ENCODE measurements around the gene CTNNA3.

Gene CTNNA3

DNA sequence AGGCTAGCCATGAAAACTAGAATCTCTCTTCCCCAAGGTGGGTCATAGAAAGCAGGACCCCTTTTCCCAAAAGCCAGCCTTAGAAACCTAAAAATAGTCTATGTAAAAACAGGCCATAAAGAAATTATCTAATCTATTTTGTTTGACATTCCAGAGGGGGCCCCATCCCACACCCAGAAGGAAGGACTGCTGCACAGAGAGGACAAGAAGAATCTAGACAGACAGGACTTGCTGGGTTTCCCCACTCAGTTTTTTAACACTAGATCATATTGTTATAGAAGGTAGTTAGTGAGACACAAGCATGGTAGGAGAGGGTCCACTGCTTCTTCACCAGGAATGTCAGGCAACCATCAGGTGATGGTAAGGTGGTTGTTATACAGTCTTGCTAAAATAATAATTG lies 413.1 kb downstream of the CTNNA3 start:
- Histone ChIP-seq H3K4me1 (ENCODE audit: control insufficient read depth, insufficient read depth, low read length) (peaks cover 27% of the 10 kb centered on the region), H3K9ac (ENCODE audit: low read length) (no peak overlapping the region), H3K9me3 (ENCODE audit: control insufficient read depth, insufficient read depth, low read depth, low read length) (no peaks in the 10 kb centered on the region), H3K4me3 (ENCODE audit: low read depth, low read length) (no peak overlapping the region), H3K36me3 (ENCODE audit: control insufficient read depth, insufficient read depth, low read length) (no peaks in the 10 kb centered on the region), H3K27me3 (ENCODE audit: control insufficient read depth, insufficient read depth, low read length) (no peaks in the 10 kb centered on the region), H3K27ac (ENCODE audit: low read depth, low read length) (no peak overlapping the region)

DNA sequence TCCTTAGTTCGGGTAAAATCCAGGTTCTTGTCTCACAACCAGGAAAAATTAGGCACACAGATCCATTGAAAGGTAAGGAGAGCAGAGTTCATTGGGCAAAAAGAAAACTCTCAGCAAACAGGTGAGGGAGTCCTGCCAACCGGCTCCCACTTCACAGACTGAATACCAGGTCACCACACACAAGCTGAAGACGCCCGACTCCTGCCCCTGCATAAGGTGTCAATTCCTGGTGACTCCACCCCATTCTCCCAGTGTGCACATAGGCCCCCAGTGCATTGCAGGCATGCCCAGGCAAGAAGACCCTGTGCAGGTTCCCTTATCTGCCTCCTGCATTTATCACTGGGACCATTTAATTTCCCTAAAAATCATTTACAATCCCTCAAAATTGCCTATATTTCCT lies 415.6 kb downstream of the CTNNA3 start:
- H3K27me3 ChIP-seq (ENCODE audit: control insufficient read depth, insufficient read depth, low read length), result no peaks in the 10 kb centered on the region

DNA sequence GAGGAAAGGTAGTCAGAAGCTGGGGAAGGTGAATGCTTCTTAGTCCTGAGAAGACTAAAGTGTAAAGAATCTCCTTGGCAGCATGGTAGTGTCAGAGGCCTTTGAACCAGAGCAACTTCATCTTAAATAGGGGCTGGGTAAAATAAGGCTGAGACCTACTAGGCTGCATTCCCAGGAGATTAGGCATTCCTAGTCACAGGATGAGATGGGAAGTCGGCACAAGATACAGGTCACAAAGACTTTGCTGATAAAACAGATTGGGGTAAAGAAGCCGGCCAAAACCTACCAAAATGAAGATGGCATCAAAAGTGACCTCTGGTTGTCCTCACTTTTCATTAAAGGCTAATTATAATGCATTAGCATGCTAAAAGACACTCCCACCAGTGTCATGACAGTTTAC lies 418.6 kb downstream of the CTNNA3 start:
- Histone ChIP-seq H3K9ac (ENCODE audit: low read length) (no peak overlapping the region), H3K27ac (ENCODE audit: low read depth, low read length) (no peak overlapping the region), H3K4me1 (ENCODE audit: control insufficient read depth, insufficient read depth, low read length) (peaks cover 9% of the 10 kb centered on the region), H3K9me3 (ENCODE audit: control insufficient read depth, insufficient read depth, low read depth, low read length) (no peaks in the 10 kb centered on the region), H3K27me3 (ENCODE audit: control insufficient read depth, insufficient read depth, low read length) (no peaks in the 10 kb centered on the region), H3K4me3 (ENCODE audit: low read depth, low read length) (no peak overlapping the region), H3K36me3 (ENCODE audit: control insufficient read depth, insufficient read depth, low read length) (no peaks in the 10 kb centered on the region)

More for the DNA sequence above, 415.6 kb downstream of the CTNNA3 start:
- H3K9me3 ChIP-seq (ENCODE audit: control insufficient read depth, insufficient read depth, low read depth, low read length), result no peaks in the 10 kb centered on the region
- H3K36me3 ChIP-seq (ENCODE audit: control insufficient read depth, insufficient read depth, low read length), result no peaks in the 10 kb centered on the region
- H3K9ac ChIP-seq (ENCODE audit: low read length), result no peak overlapping the region
- peak overlapping the region; percentile 75 for H3K27ac ChIP-seq (ENCODE audit: low read depth, low read length)
- peaks cover 27% of the 10 kb centered on the region for H3K4me1 ChIP-seq (ENCODE audit: control insufficient read depth, insufficient read depth, low read length)
- peak overlapping the region; percentile 32; the same call in 1 of the 2 replicates for H3K4me3 ChIP-seq (ENCODE audit: low read depth, low read length)

DNA sequence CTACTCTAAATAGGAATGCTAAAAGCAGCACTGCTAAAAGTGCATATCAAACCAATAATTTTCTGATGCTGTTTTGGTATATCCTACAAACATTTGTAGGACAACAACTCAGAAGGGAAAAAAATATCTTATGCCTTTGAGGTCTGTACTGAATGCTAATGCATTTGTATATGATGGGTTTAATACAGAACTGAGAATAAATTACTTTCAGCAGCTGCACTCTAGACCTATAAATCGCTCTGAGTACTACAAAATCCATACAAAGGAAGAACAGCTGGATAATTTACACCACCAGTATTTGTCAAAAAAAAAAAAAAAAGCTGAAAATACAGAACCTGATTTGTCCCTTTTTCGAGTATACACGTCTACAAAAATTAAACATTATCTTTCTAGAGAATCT lies 426.2 kb downstream of the CTNNA3 start:
- H3K27me3 ChIP-seq (ENCODE audit: control insufficient read depth, insufficient read depth, low read length), result no peaks in the 10 kb centered on the region
- H3K9ac ChIP-seq (ENCODE audit: low read length), result no peak overlapping the region
- H3K9me3 ChIP-seq (ENCODE audit: control insufficient read depth, insufficient read depth, low read depth, low read length), result no peaks in the 10 kb centered on the region
- no peak overlapping the region for H3K4me3 ChIP-seq (ENCODE audit: low read depth, low read length)
- no peak overlapping the region for H3K27ac ChIP-seq (ENCODE audit: low read depth, low read length)
- H3K4me1 ChIP-seq (ENCODE audit: control insufficient read depth, insufficient read depth, low read length), result no peaks in the 10 kb centered on the region
- H3K36me3 ChIP-seq (ENCODE audit: control insufficient read depth, insufficient read depth, low read length), result no peaks in the 10 kb centered on the region

DNA sequence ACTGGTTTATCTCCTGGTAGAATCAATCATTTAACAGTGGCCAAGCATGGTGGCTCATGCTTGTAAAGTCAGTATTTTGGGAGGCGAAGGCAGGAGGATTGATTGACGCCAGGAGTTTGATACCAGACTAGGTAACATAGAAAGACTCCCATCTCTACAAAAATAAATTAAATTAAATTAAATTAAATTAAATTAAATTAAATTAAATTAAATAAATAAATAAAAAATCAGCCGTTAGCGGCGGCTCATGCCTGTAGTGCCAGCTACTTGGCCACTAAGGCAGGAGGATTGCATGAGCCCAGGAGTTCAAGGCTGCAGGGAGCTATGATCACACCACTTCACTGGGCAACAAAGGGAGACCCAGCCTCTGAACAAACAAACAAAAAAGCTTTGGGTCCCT lies 427.8 kb downstream of the CTNNA3 start:
- H3K27me3 ChIP-seq (ENCODE audit: control insufficient read depth, insufficient read depth, low read length), result no peaks in the 10 kb centered on the region
- H3K9ac ChIP-seq (ENCODE audit: low read length), result no peak overlapping the region
- H3K9me3 ChIP-seq (ENCODE audit: control insufficient read depth, insufficient read depth, low read depth, low read length), result no peaks in the 10 kb centered on the region
- H3K27ac ChIP-seq (ENCODE audit: low read depth, low read length), result no peak overlapping the region
- peaks cover 3% of the 10 kb centered on the region; the same call in 1 of the 2 replicates for H3K4me1 ChIP-seq (ENCODE audit: control insufficient read depth, insufficient read depth, low read length)
- no peak overlapping the region for H3K4me3 ChIP-seq (ENCODE audit: low read depth, low read length)
- no peaks in the 10 kb centered on the region for H3K36me3 ChIP-seq (ENCODE audit: control insufficient read depth, insufficient read depth, low read length)

DNA sequence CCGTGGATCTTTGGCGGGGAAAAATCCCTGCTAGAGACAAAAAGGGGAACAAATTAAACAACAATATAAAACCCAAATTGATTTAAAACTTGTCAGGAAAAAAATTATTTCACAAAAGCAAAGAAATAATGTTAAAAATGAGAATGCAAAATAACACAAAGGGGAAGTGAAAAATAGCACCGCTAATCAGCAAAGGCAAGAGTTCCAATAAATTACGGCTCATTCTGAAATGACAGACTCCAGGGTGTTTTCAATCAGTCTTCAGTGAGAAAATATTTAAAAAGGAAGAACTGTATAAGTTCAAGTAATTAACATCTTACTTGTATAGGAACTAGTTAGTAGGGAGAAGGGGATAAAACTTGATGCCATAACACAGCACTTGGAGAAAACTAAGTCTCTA lies 433.3 kb downstream of the CTNNA3 start:
- H3K9ac ChIP-seq (ENCODE audit: low read length), result no peak overlapping the region
- no peaks in the 10 kb centered on the region for H3K9me3 ChIP-seq (ENCODE audit: control insufficient read depth, insufficient read depth, low read depth, low read length)
- H3K27me3 ChIP-seq (ENCODE audit: control insufficient read depth, insufficient read depth, low read length), result no peaks in the 10 kb centered on the region
- H3K27ac ChIP-seq (ENCODE audit: low read depth, low read length), result 0 out of 2 replicates have a peak overlapping the region, but pooled peaks have one; percentile 30
- H3K4me3 ChIP-seq (ENCODE audit: low read depth, low read length), result no peak overlapping the region
- H3K36me3 ChIP-seq (ENCODE audit: control insufficient read depth, insufficient read depth, low read length), result no peaks in the 10 kb centered on the region
- H3K4me1 ChIP-seq (ENCODE audit: control insufficient read depth, insufficient read depth, low read length), result peaks cover 4% of the 10 kb centered on the region; the same call in 1 of the 2 replicates

DNA sequence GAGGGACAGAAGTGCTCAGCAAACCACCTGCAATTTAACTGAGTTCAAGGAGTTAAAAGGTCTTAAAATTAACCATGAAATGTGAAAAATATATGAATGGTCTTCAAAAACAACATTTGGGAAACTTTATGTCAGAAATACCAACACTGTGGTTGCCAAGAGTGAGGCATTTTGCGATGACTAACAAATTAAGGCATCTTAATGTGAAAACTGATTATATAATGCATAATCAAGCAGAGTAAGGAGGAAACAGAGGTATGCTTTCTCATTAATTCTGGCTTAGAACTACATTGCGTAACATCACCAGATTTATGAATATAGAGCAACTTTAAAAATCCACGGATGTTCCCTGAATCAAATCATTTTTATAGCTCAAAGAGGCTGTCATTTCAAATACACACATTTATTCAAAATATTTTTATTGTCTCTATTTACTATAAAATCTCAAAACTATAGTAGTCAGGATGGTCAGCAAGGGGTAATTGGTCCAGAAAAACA lies 434.6 kb downstream of the CTNNA3 start:
- Histone ChIP-seq H3K27me3 (ENCODE audit: control insufficient read depth, insufficient read depth, low read length) (no peaks in the 10 kb centered on the region), H3K9ac (ENCODE audit: low read length) (no peak overlapping the region), H3K9me3 (ENCODE audit: control insufficient read depth, insufficient read depth, low read depth, low read length) (no peaks in the 10 kb centered on the region), H3K4me1 (ENCODE audit: control insufficient read depth, insufficient read depth, low read length) (peaks cover 4% of the 10 kb centered on the region; the same call in 1 of the 2 replicates), H3K36me3 (ENCODE audit: control insufficient read depth, insufficient read depth, low read length) (no peaks in the 10 kb centered on the region), H3K27ac (ENCODE audit: low read depth, low read length) (no peak overlapping the region), H3K4me3 (ENCODE audit: low read depth, low read length) (no peak overlapping the region)

DNA sequence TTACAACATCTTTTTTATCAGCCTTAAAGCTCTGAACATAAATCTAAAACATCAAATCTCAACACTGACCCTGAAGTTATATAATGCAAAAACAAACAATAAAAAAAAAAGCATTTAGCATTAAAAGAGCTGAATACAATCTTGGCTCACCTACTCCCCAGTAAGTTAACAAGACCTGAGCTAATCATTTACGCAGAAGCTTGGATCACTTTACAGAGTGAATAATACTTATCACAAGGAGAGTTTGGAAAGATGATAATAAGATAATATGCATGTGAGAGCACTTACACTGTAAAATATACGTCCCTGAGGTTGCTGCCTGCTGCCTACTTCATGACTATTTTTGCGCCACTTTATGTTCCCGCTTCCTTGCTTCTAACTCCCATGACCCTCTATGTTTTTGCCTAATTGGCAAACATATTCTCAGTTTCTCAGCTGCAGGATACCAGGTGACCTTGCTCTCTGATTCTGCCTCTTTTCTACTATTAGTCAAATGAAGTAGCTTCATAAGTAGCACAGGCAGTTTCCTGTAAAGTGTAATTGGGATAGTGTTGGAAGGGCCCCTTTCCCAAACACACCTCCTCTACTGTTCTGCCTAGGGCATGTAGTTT lies 436.6 kb downstream of the CTNNA3 start:
- no peak overlapping the region for H3K27ac ChIP-seq (ENCODE audit: low read depth, low read length)
- H3K4me3 ChIP-seq (ENCODE audit: low read depth, low read length), result no peak overlapping the region
- no peaks in the 10 kb centered on the region for H3K27me3 ChIP-seq (ENCODE audit: control insufficient read depth, insufficient read depth, low read length)
- H3K4me1 ChIP-seq (ENCODE audit: control insufficient read depth, insufficient read depth, low read length), result peaks cover 4% of the 10 kb centered on the region; the same call in 1 of the 2 replicates
- H3K9ac ChIP-seq (ENCODE audit: low read length), result no peak overlapping the region
- H3K9me3 ChIP-seq (ENCODE audit: control insufficient read depth, insufficient read depth, low read depth, low read length), result no peaks in the 10 kb centered on the region
- H3K36me3 ChIP-seq (ENCODE audit: control insufficient read depth, insufficient read depth, low read length), result no peaks in the 10 kb centered on the region

DNA sequence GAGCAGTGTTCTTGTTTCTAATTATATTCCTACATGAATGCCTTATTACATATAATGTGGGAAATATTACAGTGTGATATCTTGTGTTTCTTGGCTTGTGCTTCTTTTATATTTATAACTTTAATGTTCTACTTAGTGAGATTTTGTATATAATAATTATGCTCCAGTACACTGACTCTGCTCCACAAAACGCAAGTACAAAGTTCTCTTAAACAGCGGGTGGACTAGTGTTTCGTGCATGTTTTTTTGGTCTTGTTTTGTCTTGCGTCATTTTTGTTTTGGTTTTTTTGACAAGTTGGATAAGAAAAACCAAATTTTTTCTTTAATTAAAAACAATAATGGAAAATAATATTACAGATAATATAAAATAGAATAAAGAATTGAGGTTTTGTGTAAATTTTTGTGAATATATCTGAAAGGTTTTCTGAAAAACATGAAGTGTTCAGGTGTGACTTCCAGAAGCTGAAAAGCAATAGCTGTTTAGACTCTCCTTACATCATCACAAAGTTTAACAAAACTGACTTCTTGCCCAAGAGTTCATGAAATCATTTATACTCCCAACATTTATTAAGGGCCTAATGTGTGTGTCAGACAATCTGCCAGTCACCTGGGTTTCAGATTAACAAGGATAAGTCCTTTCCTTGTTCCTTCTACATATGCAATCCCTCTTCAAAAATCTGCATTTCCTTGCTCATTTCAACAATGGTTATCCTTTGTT lies 438.4 kb downstream of the CTNNA3 start:
- Histone ChIP-seq H3K36me3 (ENCODE audit: control insufficient read depth, insufficient read depth, low read length) (no peaks in the 10 kb centered on the region), H3K9me3 (ENCODE audit: control insufficient read depth, insufficient read depth, low read depth, low read length) (no peaks in the 10 kb centered on the region), H3K27ac (ENCODE audit: low read depth, low read length) (no peak overlapping the region), H3K4me1 (ENCODE audit: control insufficient read depth, insufficient read depth, low read length) (no peaks in the 10 kb centered on the region), H3K9ac (ENCODE audit: low read length) (no peak overlapping the region), H3K27me3 (ENCODE audit: control insufficient read depth, insufficient read depth, low read length) (no peaks in the 10 kb centered on the region), H3K4me3 (ENCODE audit: low read depth, low read length) (no peak overlapping the region)

DNA sequence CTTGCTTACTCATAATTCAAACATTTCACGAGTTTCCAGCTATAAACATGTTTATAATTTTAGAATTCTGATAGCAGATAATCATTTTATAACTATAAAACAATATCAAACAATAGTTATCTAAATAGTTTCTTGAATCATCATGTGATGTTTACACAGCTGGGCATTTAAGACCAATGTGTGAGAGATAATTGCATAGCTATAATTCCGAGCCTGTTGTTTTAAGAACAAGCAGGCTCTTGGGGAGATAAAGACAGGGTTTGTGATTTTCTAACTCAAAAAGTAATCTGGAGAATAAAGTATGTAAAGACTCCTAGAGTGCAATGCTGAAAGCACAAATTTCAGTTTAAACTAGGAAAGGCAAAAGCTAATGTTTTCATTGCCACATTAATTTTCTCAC lies 439.0 kb downstream of the CTNNA3 start:
- H3K4me3 ChIP-seq (ENCODE audit: low read depth, low read length), result no peak overlapping the region
- H3K36me3 ChIP-seq (ENCODE audit: control insufficient read depth, insufficient read depth, low read length), result no peaks in the 10 kb centered on the region
- no peaks in the 10 kb centered on the region for H3K4me1 ChIP-seq (ENCODE audit: control insufficient read depth, insufficient read depth, low read length)
- no peaks in the 10 kb centered on the region for H3K9me3 ChIP-seq (ENCODE audit: control insufficient read depth, insufficient read depth, low read depth, low read length)
- H3K27me3 ChIP-seq (ENCODE audit: control insufficient read depth, insufficient read depth, low read length), result no peaks in the 10 kb centered on the region
- H3K9ac ChIP-seq (ENCODE audit: low read length), result no peak overlapping the region
- no peak overlapping the region for H3K27ac ChIP-seq (ENCODE audit: low read depth, low read length)

DNA sequence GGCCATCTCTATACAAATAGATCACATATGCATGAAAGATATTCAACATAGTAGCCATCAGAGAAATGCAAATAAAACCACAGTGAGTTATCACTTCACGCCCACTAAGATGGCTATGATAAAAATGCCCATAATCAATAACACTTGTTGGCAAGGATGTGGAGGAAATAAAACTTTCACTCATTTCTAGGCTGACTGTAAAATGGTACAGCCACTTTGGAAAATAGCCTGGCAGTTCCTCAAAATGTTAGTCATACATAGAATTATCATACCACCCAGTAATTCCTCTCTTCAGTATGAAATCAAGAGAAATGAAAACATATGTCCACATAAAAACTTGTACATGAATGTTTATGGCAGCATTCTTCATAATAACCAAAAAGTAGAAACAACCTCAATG lies 445.3 kb downstream of the CTNNA3 start:
- Histone ChIP-seq H3K4me3 (ENCODE audit: low read depth, low read length) (no peak overlapping the region), H3K9ac (ENCODE audit: low read length) (no peak overlapping the region), H3K36me3 (ENCODE audit: control insufficient read depth, insufficient read depth, low read length) (no peaks in the 10 kb centered on the region), H3K9me3 (ENCODE audit: control insufficient read depth, insufficient read depth, low read depth, low read length) (no peaks in the 10 kb centered on the region), H3K27ac (ENCODE audit: low read depth, low read length) (no peak overlapping the region), H3K27me3 (ENCODE audit: control insufficient read depth, insufficient read depth, low read length) (no peaks in the 10 kb centered on the region), H3K4me1 (ENCODE audit: control insufficient read depth, insufficient read depth, low read length) (no peaks in the 10 kb centered on the region)

Data from HUES6 (cell line).